ENCODE measurements around the gene ARAP1. TPM values are rescaled to one million over a fixed set of nuclear protein-coding genes. Genes with fewer than 3 reads are reported as not detected.
A peak's percentile ranks its signal among the peaks of the same experiment; 100 is the strongest.

ARAP1 gene
- polyA plus RNA-seq, 1 donor from 2014 or later: 3.5 TPM

DNA sequence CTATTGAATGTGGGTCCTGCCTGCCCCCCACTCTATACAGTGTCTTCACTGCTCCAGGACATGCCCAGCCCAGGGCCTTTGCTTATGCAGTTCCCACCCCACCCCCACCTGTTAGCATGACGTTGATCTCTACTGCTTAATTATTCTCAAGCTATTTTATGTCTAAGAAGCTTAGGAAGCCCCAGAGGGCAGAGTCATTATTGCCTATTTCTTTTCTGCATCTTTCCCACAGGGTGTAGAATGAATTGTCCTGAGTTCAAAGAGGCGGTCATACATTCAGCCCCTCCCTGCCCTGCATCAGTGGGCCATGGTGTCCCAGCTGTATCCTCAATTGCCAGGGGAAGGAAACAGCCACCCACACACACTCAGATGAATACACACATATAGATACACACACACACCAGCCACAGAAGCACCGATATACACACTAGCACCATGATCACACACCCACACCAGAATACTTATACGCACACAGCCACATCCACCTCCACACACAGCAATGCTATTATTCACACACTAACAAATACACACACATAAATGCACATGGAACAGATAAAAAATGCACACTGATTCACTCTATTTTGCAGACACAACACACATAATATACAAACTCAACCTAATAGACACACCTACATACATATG is 79.5 kb downstream of the ARAP1 start:
- H3K27ac ChIP-seq (ENCODE audit: low read length): no peak overlapping the region
- peak overlapping the region; percentile 64 for H3K4me3 ChIP-seq (ENCODE audit: low read length)
- H2AFZ ChIP-seq (ENCODE audit: low read depth, low read length): no peak overlapping the region
- H3K9ac ChIP-seq (ENCODE audit: low read length): peak overlapping the region; percentile 15
- TF ChIP-seq POLR2AphosphoS5 (IDR thresholded peaks at IDR 0.05) (no peak), TAF1 (IDR thresholded peaks at IDR 0.05; ENCODE audit: low read depth) (no peak), EZH2 (IDR thresholded peaks at IDR 0.05; ENCODE audit: borderline replicate concordance, insufficient read depth, low read length, poor library complexity, severe bottlenecking) (no peak), RAD21 (conservative IDR thresholded peaks at IDR 0.05) (no peak), REST (IDR thresholded peaks at IDR 0.05; ENCODE audit: borderline replicate concordance) (no peak), SMC3 (conservative IDR thresholded peaks at IDR 0.05; ENCODE audit: poor library complexity) (no peak), EP300 (conservative IDR thresholded peaks at IDR 0.05; ENCODE audit: poor library complexity, severe bottlenecking) (no peak), MXI1 (conservative IDR thresholded peaks at IDR 0.05; ENCODE audit: poor library complexity, severe bottlenecking) (no peak)
- TF ChIP-seq, protein P1, sequence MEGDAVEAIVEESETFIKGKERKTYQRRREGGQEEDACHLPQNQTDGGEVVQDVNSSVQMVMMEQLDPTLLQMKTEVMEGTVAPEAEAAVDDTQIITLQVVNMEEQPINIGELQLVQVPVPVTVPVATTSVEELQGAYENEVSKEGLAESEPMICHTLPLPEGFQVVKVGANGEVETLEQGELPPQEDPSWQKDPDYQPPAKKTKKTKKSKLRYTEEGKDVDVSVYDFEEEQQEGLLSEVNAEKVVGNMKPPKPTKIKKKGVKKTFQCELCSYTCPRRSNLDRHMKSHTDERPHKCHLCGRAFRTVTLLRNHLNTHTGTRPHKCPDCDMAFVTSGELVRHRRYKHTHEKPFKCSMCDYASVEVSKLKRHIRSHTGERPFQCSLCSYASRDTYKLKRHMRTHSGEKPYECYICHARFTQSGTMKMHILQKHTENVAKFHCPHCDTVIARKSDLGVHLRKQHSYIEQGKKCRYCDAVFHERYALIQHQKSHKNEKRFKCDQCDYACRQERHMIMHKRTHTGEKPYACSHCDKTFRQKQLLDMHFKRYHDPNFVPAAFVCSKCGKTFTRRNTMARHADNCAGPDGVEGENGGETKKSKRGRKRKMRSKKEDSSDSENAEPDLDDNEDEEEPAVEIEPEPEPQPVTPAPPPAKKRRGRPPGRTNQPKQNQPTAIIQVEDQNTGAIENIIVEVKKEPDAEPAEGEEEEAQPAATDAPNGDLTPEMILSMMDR (IDR thresholded peaks at IDR 0.05; ENCODE audit: poor library complexity, severe bottlenecking): no peak
- no peaks in the 10 kb centered on the region for H3F3A ChIP-seq (ENCODE audit: insufficient read depth, low read length, poor library complexity, severe bottlenecking)
- no peaks in the 10 kb centered on the region for H3K9me3 ChIP-seq (ENCODE audit: low read length)
- no peaks in the 10 kb centered on the region for H3K36me3 ChIP-seq (ENCODE audit: insufficient read depth, low read length)
- H3K9me2 ChIP-seq (ENCODE audit: insufficient read depth, low read length): no peaks in the 10 kb centered on the region
- no peak overlapping the region for H3K4me2 ChIP-seq (ENCODE audit: low read length)
- no peaks in the 10 kb centered on the region for H4K20me1 ChIP-seq (ENCODE audit: insufficient read depth)
- H3K27me3 ChIP-seq (ENCODE audit: insufficient read depth, low read depth, low read length): peaks cover 20% of the 10 kb centered on the region
- H3K79me2 ChIP-seq (replicated peaks; ENCODE audit: insufficient read depth, low read length): no peaks in the 10 kb centered on the region

DNA sequence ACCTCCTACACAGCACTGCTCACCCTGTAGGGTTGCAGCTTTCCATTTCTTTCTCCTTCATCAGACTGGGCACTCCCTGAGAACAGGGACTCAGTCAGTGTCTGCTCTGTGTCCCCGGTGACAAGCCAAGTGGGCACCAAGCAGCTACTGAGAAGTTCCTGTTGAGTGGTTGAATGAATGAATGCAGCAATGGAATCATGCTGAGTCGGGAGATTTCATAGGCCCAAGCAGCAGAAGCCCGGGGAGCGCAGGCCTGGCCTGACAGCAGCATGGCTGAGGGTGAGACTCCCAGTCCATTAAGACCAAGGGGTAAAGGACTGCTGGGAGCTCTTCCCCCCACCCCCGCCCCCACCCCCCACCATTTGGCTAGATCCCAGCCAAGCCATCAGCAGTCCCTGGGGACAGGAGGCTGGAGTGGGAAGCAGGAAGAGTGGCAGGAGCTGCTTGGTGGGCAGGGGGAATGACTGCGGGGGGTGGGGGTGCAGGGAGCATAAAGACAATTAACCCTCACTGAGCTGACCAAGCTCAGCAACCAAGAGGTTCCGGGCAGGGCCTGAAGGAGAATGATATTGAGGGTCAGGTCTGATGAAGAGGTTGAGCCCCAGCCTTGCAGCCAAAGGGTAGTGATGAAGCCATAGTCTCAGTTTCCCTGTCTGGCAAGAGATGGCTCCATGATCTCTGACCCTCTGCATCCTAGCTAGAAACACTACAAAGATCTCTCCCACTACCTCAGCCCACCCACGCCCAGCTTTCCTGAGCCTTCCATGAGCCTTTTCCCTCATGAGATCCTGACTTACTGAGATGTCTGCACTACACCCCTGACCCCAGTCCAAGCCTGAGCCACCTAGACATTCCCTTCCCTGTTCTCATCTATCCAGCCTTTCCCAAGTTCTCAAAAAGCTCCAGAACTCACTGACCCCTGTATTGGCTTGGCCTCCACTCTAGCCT is 80.8 kb downstream of the ARAP1 start:
- H4K20me1 ChIP-seq (ENCODE audit: insufficient read depth): no peaks in the 10 kb centered on the region
- no peak overlapping the region for H3K4me2 ChIP-seq (ENCODE audit: low read length)
- no peaks in the 10 kb centered on the region for H3K9me2 ChIP-seq (ENCODE audit: insufficient read depth, low read length)
- no peak overlapping the region for H3K9ac ChIP-seq (ENCODE audit: low read length)
- no peaks in the 10 kb centered on the region for H3K36me3 ChIP-seq (ENCODE audit: insufficient read depth, low read length)
- H3K4me3 ChIP-seq (ENCODE audit: low read length): no peak overlapping the region
- H3K79me2 ChIP-seq (replicated peaks; ENCODE audit: insufficient read depth, low read length): no peaks in the 10 kb centered on the region
- H3F3A ChIP-seq (ENCODE audit: insufficient read depth, low read length, poor library complexity, severe bottlenecking): no peaks in the 10 kb centered on the region
- H2AFZ ChIP-seq (ENCODE audit: low read depth, low read length): no peak overlapping the region
- TF ChIP-seq RAD21 (conservative IDR thresholded peaks at IDR 0.05): no peak
- TF ChIP-seq TAF1 (IDR thresholded peaks at IDR 0.05; ENCODE audit: low read depth): no peak
- no peak for TF ChIP-seq EP300 (conservative IDR thresholded peaks at IDR 0.05; ENCODE audit: poor library complexity, severe bottlenecking)
- TF ChIP-seq POLR2AphosphoS5 (IDR thresholded peaks at IDR 0.05): no peak
- TF ChIP-seq REST (IDR thresholded peaks at IDR 0.05; ENCODE audit: borderline replicate concordance): no peak
- TF ChIP-seq, protein P1 (IDR thresholded peaks at IDR 0.05; ENCODE audit: poor library complexity, severe bottlenecking): no peak
- no peak for TF ChIP-seq MXI1 (conservative IDR thresholded peaks at IDR 0.05; ENCODE audit: poor library complexity, severe bottlenecking)
- no peak for TF ChIP-seq EZH2 (IDR thresholded peaks at IDR 0.05; ENCODE audit: borderline replicate concordance, insufficient read depth, low read length, poor library complexity, severe bottlenecking)
- no peak for TF ChIP-seq SMC3 (conservative IDR thresholded peaks at IDR 0.05; ENCODE audit: poor library complexity)
- H3K27me3 ChIP-seq (ENCODE audit: insufficient read depth, low read depth, low read length): peaks cover 7% of the 10 kb centered on the region
- H3K9me3 ChIP-seq (ENCODE audit: low read length): no peaks in the 10 kb centered on the region
- no peak overlapping the region for H3K27ac ChIP-seq (ENCODE audit: low read length)

Measured in neural cell (in vitro differentiated cells).